Astrocyte (in vitro differentiated cells and primary cell): ENCODE data around the gene PHKA2. TPM values are rescaled to one million over a fixed set of nuclear protein-coding genes. Genes with fewer than 3 reads are reported as not detected.

ENCODE experiments used
- DNase-seq: peaks from one replicate; pipeline ENCODE4 v3.0.0-alpha.2; 2010; ENCODE audit warnings: low read depth
- FAIRE-seq: peaks from 2 replicates; lab custom pipeline; 2011; peaks lifted over from hg19 to GRCh38; lab: Jason Lieb, UNC
- H2AFZ ChIP-seq: 2 replicates; pipeline ENCODE4 v1.6.0; 2012; ENCODE audit warnings: low read depth, low read length, inconsistent platforms
- H3K27ac ChIP-seq: 2 replicates; pipeline ENCODE4 v1.5.1; 2011; ENCODE audit warnings: low read depth, low read length, inconsistent platforms
- H3K27me3 ChIP-seq: 2 replicates; pipeline ENCODE4 v1.6.0; 2011; ENCODE audit warnings: low read length, inconsistent platforms; ENCODE audit not compliant: insufficient read depth
- H3K36me3 ChIP-seq: 2 replicates; pipeline ENCODE4 v1.5.1; 2011; ENCODE audit warnings: low read length, inconsistent platforms; ENCODE audit not compliant: insufficient read depth
- H3K4me1 ChIP-seq: 2 replicates; pipeline ENCODE4 v1.5.1; 2011; ENCODE audit warnings: low read length, inconsistent platforms; ENCODE audit not compliant: insufficient read depth
- H3K4me2 ChIP-seq: 2 replicates; pipeline ENCODE4 v1.6.0; 2012; ENCODE audit warnings: low read length, inconsistent platforms
- H3K4me3 ChIP-seq: 2 replicates; pipeline ENCODE4 v1.5.1; 2011; ENCODE audit warnings: low read depth, mild to moderate bottlenecking, low read length, inconsistent platforms; ENCODE audit not compliant: insufficient read depth
- H3K79me2 ChIP-seq: 2 replicates; pipeline ENCODE4 v1.6.0; 2012; ENCODE audit warnings: mild to moderate bottlenecking, low read length, inconsistent platforms; ENCODE audit not compliant: insufficient read depth
- H3K9ac ChIP-seq: 2 replicates; pipeline ENCODE4 v1.6.0; 2012; ENCODE audit warnings: mild to moderate bottlenecking, low read length, inconsistent platforms
- H3K9me3 ChIP-seq: 2 replicates; pipeline ENCODE4 v1.5.1; 2012; ENCODE audit warnings: low read depth, mild to moderate bottlenecking, low read length, inconsistent platforms; ENCODE audit not compliant: insufficient read depth
- H4K20me1 ChIP-seq: 2 replicates; pipeline ENCODE4 v1.6.0; 2012; ENCODE audit warnings: low read length, inconsistent platforms; ENCODE audit not compliant: insufficient read depth
- H3K27ac Mint-ChIP-seq: one replicate; pipeline ENCODE4 v1.8.0; 2021; ENCODE audit warnings: mild to moderate bottlenecking, mixed read lengths; ENCODE audit not compliant: unreplicated experiment
- H3K27me3 Mint-ChIP-seq: one replicate; pipeline ENCODE4 v1.8.0; 2021; ENCODE audit warnings: low read depth, mixed read lengths; ENCODE audit not compliant: unreplicated experiment
- H3K36me3 Mint-ChIP-seq: one replicate; pipeline ENCODE4 v1.8.0; 2021; ENCODE audit warnings: low read depth, mixed read lengths; ENCODE audit not compliant: unreplicated experiment
- H3K4me1 Mint-ChIP-seq: one replicate; pipeline ENCODE4 v1.8.0; 2021; ENCODE audit warnings: low read depth, mixed read lengths; ENCODE audit not compliant: unreplicated experiment
- H3K4me3 Mint-ChIP-seq: one replicate; pipeline ENCODE4 v1.8.0; 2021; ENCODE audit warnings: mild to moderate bottlenecking, moderate library complexity, mixed read lengths; ENCODE audit not compliant: unreplicated experiment
- H3K9me3 Mint-ChIP-seq: one replicate; pipeline ENCODE4 v1.8.0; 2021; ENCODE audit warnings: mild to moderate bottlenecking, mixed read lengths; ENCODE audit not compliant: unreplicated experiment
- CTCF ChIP-seq: IDR thresholded peaks from 2 replicates; pipeline ENCODE4 v1.5.1; 2011; ENCODE audit warnings: low read depth, mild to moderate bottlenecking, inconsistent platforms, low read length, moderate library complexity; ENCODE audit not compliant: insufficient read depth
- EZH2 ChIP-seq: IDR thresholded peaks from 2 replicates; pipeline ENCODE4 v1.6.1; 2012; ENCODE audit warnings: mild to moderate bottlenecking, low read length, inconsistent platforms; ENCODE audit not compliant: insufficient read depth
- total RNA-seq: library from RNA; stranded (reverse); gene quantifications from 2 replicates; pipeline ENCODE4 v1.2.1, GENCODE V29; 2021

Gene PHKA2
- total RNA-seq, 1 donor from 2014 or later: 12.4 TPM

GRCh38 chrX:18917831-18918230 is 66.1 kb downstream of the PHKA2 start:
- Mint-ChIP-seq H3K27me3 (no peaks in the 10 kb centered on the region), H3K4me1 (no peaks in the 10 kb centered on the region), H3K36me3 (peaks cover 16% of the 10 kb centered on the region), H3K27ac (no peak overlapping the region), H3K9me3 (peaks cover 4% of the 10 kb centered on the region), H3K4me3 (no peak overlapping the region)
- Histone ChIP-seq H3K36me3 (no peaks in the 10 kb centered on the region), H3K4me3 (no peak overlapping the region), H4K20me1 (no peaks in the 10 kb centered on the region), H3K27me3 (no peaks in the 10 kb centered on the region), H3K4me1 (no peaks in the 10 kb centered on the region), H3K9ac (no peak overlapping the region), H3K9me3 (no peaks in the 10 kb centered on the region), H2AFZ (no peak overlapping the region), H3K4me2 (no peak overlapping the region), H3K79me2 (no peaks in the 10 kb centered on the region), H3K27ac (no peak overlapping the region)
- DNase-seq: no peak
- FAIRE-seq: no peak
- TF ChIP-seq EZH2 (no peak), CTCF (no peak)

- Histone ChIP-seq H3K9me3 (no peaks in the 10 kb centered on the region), H2AFZ (no peak overlapping the region), H3K9ac (no peak overlapping the region), H4K20me1 (no peaks in the 10 kb centered on the region), H3K36me3 (no peaks in the 10 kb centered on the region), H3K27ac (no peak overlapping the region), H3K27me3 (no peaks in the 10 kb centered on the region), H3K4me2 (no peak overlapping the region), H3K4me1 (no peaks in the 10 kb centered on the region), H3K4me3 (no peak overlapping the region), H3K79me2 (no peaks in the 10 kb centered on the region)
- Mint-ChIP-seq H3K4me1 (no peaks in the 10 kb centered on the region), H3K9me3 (no peaks in the 10 kb centered on the region), H3K4me3 (no peak overlapping the region), H3K27me3 (no peaks in the 10 kb centered on the region), H3K36me3 (peaks cover 5% of the 10 kb centered on the region), H3K27ac (no peak overlapping the region)
- DNase-seq: no peak
- FAIRE-seq: no peak
- TF ChIP-seq EZH2 (no peak), CTCF (no peak)
Measured at GRCh38 chrX:18906286-18906685, 77.6 kb downstream of the PHKA2 start.

- H3K4me3 ChIP-seq: no peak overlapping the region
- TF ChIP-seq EZH2 (no peak), CTCF (no peak)
- H3K4me2 ChIP-seq: no peak overlapping the region
- no peaks in the 10 kb centered on the region for H3K79me2 ChIP-seq
- Mint-ChIP-seq H3K4me1 (no peaks in the 10 kb centered on the region), H3K9me3 (no peaks in the 10 kb centered on the region), H3K4me3 (no peak overlapping the region), H3K27me3 (no peaks in the 10 kb centered on the region), H3K36me3 (peaks cover 2% of the 10 kb centered on the region), H3K27ac (no peak overlapping the region)
- H3K4me1 ChIP-seq: no peaks in the 10 kb centered on the region
- H3K36me3 ChIP-seq: no peaks in the 10 kb centered on the region
- no peaks in the 10 kb centered on the region for H3K27me3 ChIP-seq
- FAIRE-seq: peak; percentile 13
- no peaks in the 10 kb centered on the region for H4K20me1 ChIP-seq
- H3K9ac ChIP-seq: no peak overlapping the region
- DNase-seq: no peak
- H3K9me3 ChIP-seq: no peaks in the 10 kb centered on the region
- no peak overlapping the region for H3K27ac ChIP-seq
- H2AFZ ChIP-seq: no peak overlapping the region
Measured at GRCh38 chrX:18900401-18900976, 83.4 kb downstream of the PHKA2 start.
